ENCODE data around the gene LRMDA. TPM values are rescaled to one million over a fixed set of nuclear protein-coding genes. Genes with fewer than 3 reads are reported as not detected.

Gene LRMDA
- total RNA-seq, 1 donor from 2014 or later: 5.2 TPM

DNA sequence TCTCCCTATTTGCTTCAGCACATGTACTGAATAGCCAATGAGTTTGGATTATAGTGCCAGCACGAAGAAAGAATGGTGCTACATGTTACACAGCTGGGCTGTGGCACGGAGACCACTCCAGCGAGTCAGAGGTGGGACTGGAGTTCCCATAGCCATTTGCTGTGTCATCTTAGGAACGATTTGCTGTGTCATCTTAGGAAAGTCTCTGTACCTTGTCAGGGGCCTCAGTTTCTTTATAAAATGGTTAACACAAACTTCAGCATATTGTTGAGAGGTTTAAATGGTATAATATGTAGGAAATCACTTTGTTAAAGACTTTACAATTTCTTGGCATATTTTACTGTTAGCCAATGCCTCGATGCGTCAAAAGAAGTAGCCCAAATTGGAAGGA is 609.4 kb downstream of the LRMDA start:
- H3K27me3 ChIP-seq: peaks cover 6% of the 10 kb centered on the region
- H3K4me2 ChIP-seq: no peak overlapping the region
- H3K36me3 ChIP-seq: no peaks in the 10 kb centered on the region
- Mint-ChIP-seq H3K4me3 (no peak overlapping the region), H3K27me3 (ENCODE audit: insufficient read depth, low read depth) (peaks cover 12% of the 10 kb centered on the region), H3K9me3 (peaks cover 28% of the 10 kb centered on the region), H3K36me3 (peaks cover 4% of the 10 kb centered on the region), H3K4me1 (peaks cover 22% of the 10 kb centered on the region), H3K27ac (no peak overlapping the region)
- TF ChIP-seq EZH2phosphoT487 (IDR thresholded peaks at IDR 0.05) (no peak), EZH2 (IDR thresholded peaks at IDR 0.05) (no peak)
- TF ChIP-seq, protein P1, sequence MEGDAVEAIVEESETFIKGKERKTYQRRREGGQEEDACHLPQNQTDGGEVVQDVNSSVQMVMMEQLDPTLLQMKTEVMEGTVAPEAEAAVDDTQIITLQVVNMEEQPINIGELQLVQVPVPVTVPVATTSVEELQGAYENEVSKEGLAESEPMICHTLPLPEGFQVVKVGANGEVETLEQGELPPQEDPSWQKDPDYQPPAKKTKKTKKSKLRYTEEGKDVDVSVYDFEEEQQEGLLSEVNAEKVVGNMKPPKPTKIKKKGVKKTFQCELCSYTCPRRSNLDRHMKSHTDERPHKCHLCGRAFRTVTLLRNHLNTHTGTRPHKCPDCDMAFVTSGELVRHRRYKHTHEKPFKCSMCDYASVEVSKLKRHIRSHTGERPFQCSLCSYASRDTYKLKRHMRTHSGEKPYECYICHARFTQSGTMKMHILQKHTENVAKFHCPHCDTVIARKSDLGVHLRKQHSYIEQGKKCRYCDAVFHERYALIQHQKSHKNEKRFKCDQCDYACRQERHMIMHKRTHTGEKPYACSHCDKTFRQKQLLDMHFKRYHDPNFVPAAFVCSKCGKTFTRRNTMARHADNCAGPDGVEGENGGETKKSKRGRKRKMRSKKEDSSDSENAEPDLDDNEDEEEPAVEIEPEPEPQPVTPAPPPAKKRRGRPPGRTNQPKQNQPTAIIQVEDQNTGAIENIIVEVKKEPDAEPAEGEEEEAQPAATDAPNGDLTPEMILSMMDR (IDR thresholded peaks at IDR 0.05): no peak
- H3K4me1 ChIP-seq: peaks cover 4% of the 10 kb centered on the region
- H2AFZ ChIP-seq (replicated peaks): no peak overlapping the region
- DNase-seq (ENCODE audit: low spot score): no peak
- H3K79me2 ChIP-seq (ENCODE audit: low read depth): no peaks in the 10 kb centered on the region
- no peak overlapping the region for H3K4me3 ChIP-seq
- H3F3A ChIP-seq (ENCODE audit: low read depth): peaks cover under 1% of the 10 kb centered on the region
- no peaks in the 10 kb centered on the region for H3K9me3 ChIP-seq (ENCODE audit: low read depth)
- no peaks in the 10 kb centered on the region for H4K20me1 ChIP-seq (ENCODE audit: low read depth)
- H3K27ac ChIP-seq: no peak overlapping the region
- no peak overlapping the region for H3K9ac ChIP-seq

DNA sequence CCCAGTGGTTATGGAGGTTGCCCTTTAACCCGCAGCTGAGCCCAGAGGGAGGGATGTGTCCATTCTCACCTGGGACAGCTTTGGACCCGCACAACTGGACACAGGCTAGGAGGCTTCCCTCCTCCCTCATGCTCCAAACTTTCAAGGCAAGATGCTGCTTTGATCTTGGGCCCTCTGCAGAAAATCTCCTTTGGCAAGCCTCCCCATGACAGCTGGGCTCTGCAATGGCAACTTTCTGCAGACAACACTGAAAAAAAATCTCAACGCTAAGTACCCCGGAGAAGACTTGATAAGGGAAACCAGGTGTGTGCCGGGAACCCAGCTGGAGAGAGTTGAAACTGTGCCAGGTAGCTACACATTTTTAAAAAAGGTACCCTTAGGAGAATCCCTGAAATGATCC is 610.1 kb downstream of the LRMDA start:
- no peak overlapping the region for H3K27ac ChIP-seq
- H3K4me1 Mint-ChIP-seq: peaks cover 18% of the 10 kb centered on the region
- no peaks in the 10 kb centered on the region for H3F3A ChIP-seq (ENCODE audit: low read depth)
- no peak overlapping the region for H3K9ac ChIP-seq
- peaks cover 15% of the 10 kb centered on the region for H3K27me3 Mint-ChIP-seq (ENCODE audit: insufficient read depth, low read depth)
- no peak overlapping the region for H2AFZ ChIP-seq (replicated peaks)
- H3K9me3 Mint-ChIP-seq: peaks cover 28% of the 10 kb centered on the region
- no peaks in the 10 kb centered on the region for H3K36me3 ChIP-seq
- no peaks in the 10 kb centered on the region for H3K4me1 ChIP-seq
- H3K27ac Mint-ChIP-seq: no peak overlapping the region
- DNase-seq (ENCODE audit: low spot score): no peak
- H3K27me3 ChIP-seq: peaks cover 8% of the 10 kb centered on the region
- H3K4me3 Mint-ChIP-seq: no peak overlapping the region
- peaks cover 4% of the 10 kb centered on the region for H3K36me3 Mint-ChIP-seq
- no peaks in the 10 kb centered on the region for H3K79me2 ChIP-seq (ENCODE audit: low read depth)
- TF ChIP-seq, protein P1 (IDR thresholded peaks at IDR 0.05): no peak
- TF ChIP-seq EZH2 (IDR thresholded peaks at IDR 0.05) (no peak), EZH2phosphoT487 (IDR thresholded peaks at IDR 0.05) (no peak)
- H4K20me1 ChIP-seq (ENCODE audit: low read depth): no peaks in the 10 kb centered on the region
- no peaks in the 10 kb centered on the region for H3K9me3 ChIP-seq (ENCODE audit: low read depth)
- H3K4me2 ChIP-seq: no peak overlapping the region
- no peak overlapping the region for H3K4me3 ChIP-seq

DNA sequence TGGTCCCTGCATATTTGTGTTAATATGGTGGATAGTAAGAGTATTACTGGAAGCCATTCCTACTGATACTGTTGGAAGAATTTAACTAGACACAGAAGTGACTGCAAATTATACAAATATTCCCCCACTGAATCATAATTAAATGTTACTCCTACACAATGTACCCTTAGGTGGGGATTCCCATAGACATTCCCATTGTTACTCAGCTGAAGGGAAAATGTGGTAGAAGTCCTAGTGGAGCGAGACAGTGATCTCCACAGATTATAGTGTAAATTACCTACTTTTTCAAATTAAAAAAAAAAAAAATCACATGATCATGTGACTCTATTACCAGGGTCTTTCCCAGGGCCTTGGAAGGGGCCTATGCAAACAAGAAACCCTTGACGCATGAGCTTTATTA is 611.8 kb downstream of the LRMDA start:
- Histone ChIP-seq H3F3A (ENCODE audit: low read depth) (no peaks in the 10 kb centered on the region), H3K27ac (no peak overlapping the region), H3K4me3 (no peak overlapping the region), H2AFZ (replicated peaks) (no peak overlapping the region), H3K9ac (no peak overlapping the region), H3K27me3 (peaks cover 8% of the 10 kb centered on the region), H3K4me1 (no peaks in the 10 kb centered on the region), H4K20me1 (ENCODE audit: low read depth) (no peaks in the 10 kb centered on the region), H3K4me2 (no peak overlapping the region), H3K36me3 (no peaks in the 10 kb centered on the region), H3K9me3 (ENCODE audit: low read depth) (no peaks in the 10 kb centered on the region), H3K79me2 (ENCODE audit: low read depth) (no peaks in the 10 kb centered on the region)
- Mint-ChIP-seq H3K27ac (no peak overlapping the region), H3K36me3 (peaks cover 7% of the 10 kb centered on the region), H3K9me3 (peaks cover 35% of the 10 kb centered on the region), H3K27me3 (ENCODE audit: insufficient read depth, low read depth) (peaks cover 19% of the 10 kb centered on the region), H3K4me3 (no peak overlapping the region), H3K4me1 (peaks cover 18% of the 10 kb centered on the region)
- TF ChIP-seq EZH2phosphoT487 (IDR thresholded peaks at IDR 0.05) (no peak), EZH2 (IDR thresholded peaks at IDR 0.05) (no peak)
- TF ChIP-seq, protein P1 (IDR thresholded peaks at IDR 0.05): no peak
- DNase-seq (ENCODE audit: low spot score): no peak

All from neural progenitor cell (in vitro differentiated cells).